Activated CD4-positive, CD25-positive, alpha-beta regulatory T cell (primary cell): ENCODE data around the gene RTKN.
A peak's percentile ranks its signal among the peaks of the same experiment; 100 is the strongest.

Experiments used
- DNase-seq, 4 experiments: peaks; one replicate each; lab custom pipeline; 2025; lab: John Stamatoyannopoulos, UW

RTKN gene

DNA sequence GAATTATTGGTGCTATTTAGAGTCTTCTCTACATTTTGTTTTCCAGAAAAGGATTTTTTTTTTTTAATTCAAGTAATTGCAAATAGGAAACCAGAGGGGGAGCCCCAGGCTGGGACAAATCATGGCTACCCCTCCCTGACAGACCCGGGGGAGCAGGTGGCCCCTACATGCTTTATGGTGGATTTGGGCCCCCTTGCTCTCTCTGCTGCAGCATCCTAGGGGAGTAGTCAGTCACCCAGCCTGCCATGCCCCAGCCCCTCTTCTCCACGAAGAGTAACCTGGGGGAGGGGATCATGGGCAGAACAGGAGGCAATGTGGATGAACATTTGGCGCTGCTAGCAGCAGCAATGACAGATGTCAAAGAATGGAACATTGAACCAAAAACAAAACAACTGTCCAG, 25.0 kb downstream of the RTKN start:
- no peak for DNase-seq

DNA sequence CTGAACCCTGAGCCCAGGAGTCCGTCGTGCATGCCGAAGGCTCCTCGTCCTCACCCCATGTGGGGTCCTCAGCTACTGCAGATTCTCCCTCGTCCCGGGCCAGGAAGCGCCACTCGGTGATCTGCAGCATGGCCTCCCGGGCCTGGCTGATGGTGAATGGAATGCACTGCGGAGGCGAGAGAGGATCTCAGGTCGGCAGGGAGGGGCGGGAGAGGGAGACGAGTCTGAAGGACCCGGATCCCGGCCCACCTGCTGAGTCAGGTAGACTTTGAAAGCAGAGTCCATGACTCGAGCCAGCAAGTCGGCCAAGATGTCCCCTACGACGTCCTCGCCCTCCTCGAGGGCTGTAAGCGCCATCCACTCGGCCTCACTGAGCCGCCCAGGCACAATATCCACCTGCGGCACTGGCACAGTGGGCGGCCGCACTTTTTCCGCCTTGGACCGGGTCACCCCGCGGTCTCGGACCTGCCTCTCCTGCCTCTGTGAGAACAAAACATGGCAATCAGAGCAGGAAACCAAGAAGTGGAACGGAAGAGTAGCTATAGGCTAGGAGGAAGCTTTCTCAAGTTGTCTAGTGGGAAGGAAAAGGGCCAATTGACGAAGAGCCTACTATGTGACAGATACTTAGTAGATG, 25.9 kb downstream of the RTKN start:
- DNase-seq, result no peak

DNA sequence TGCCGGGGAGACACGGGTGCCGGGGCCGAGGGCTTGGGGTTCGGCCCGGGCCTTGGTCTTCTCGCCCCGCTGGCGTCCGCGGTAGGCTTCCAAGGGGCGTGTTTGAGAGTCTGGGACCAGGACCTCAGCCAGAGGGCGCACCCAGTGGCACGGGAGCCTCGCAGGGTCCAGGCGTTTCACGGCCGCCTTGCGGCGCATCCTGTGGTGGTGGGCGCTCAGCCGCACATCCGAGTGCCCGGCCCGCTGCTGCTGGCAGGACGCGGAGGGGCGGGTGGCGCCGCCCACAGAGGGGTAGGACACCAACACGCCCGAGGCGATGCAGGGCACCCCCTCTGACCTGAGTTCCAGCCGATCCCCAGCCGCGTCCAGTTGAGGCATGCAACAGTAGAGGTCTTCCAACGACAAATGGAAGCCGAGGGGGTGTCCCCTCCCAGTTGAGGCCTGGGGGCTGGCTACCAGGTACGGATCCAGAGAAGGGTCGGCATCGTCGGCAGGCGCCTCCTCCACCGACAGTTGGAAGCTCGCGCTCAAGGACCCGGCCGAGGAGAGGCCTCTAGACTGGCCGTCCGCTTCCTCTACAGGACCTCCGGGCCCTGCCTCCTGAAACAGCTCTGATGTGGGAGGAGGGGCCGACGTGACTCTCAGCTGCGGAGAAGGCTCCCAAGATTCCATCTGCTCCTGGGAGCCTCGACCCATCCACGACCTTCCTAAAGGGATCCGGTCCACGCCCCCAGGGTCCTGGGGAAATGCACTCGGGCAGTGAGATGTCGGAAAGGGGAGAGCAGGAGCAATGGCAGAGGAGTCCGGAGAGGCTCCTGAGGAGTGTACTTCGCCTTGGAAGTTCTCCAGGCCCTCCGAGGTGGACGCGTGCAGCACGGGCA, 26.6 kb downstream of the RTKN start:
- DNase-seq, result no peak

- no peak for DNase-seq
Measured at GRCh38 chr2:74414441-74414840, 27.3 kb downstream of the RTKN start.

DNA sequence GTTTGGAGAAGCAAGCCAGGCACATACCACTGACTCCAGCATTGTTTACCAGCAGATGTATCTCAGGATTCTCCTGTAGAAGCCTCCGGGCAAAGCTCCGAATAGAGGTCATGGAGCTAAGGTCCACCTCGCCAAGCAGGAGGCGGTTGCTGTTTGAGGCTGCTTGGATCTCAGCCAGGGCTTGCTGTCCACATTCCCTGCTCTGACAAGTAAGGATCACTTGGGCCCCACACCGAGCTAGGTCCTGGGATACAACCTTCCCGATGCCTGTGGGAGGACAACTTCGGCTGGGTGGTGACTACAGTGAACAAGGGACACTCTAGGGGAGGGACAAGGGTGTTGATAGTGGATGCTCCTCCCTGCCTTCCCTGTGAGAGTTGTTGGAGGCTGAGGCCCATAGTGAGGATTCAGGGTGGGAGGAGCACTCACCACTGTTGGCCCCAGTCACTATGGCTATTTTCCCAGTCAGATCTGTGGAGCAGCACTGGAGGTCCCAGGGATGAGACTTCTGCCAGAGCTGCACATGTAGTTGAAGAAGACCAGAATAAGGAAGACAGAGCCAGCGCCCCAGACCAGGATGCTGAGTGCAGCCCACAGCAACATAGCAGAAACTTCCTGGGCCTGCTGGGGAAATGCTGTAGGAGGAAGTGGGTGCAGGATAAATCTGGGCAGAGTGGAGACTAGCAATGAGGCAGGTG, 28.6 kb downstream of the RTKN start:
- no peak for DNase-seq

GRCh38 chr2:74407682-74408081, 34.1 kb downstream of the RTKN start:
- no peak for DNase-seq

- no peak for DNase-seq
Measured at GRCh38 chr2:74406035-74406434, 35.7 kb downstream of the RTKN start.

- DNase-seq, result no peak
Measured at GRCh38 chr2:74401891-74402290, 39.8 kb downstream of the RTKN start.

DNA sequence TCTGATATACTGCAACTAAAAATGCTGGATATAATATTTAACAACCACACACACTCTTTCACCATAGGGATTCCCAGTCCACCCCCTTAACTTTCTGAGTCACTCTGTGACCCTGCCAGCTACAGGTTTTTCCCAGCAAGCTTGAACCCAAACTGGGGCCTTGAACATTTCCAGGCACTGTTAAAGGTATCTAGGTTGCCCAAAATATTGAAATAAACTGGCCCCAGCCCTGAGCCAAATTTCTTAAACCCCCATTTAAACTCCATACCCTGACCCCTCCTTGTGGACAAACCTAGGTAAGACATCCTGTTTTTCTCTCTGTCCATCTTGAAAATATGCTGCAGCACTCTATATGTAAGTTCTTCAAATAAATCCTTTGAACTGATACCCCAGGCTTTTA, 42.0 kb downstream of the RTKN start:
- DNase-seq, result no peak

- DNase-seq, result no peak
Measured at GRCh38 chr2:74396149-74396548, 45.6 kb downstream of the RTKN start.

GRCh38 chr2:74393525-74393924, 48.2 kb downstream of the RTKN start:
- DNase-seq, result no peak

DNA sequence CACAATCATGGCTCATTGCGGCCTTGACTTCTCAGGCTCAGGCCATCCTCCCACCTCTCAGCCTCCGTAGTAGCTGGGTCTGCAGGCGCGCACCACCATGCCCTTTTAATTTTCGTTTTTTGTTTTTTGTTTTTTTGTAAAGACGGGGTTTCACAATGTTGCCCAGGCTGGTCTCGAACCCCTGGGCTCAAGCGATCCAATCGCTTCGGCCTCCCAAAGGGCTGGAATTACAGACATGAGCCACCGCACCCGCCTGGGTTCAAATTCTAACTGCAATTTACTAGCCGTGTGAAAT, 49.3 kb downstream of the RTKN start:
- DNase-seq, result no peak

DNA sequence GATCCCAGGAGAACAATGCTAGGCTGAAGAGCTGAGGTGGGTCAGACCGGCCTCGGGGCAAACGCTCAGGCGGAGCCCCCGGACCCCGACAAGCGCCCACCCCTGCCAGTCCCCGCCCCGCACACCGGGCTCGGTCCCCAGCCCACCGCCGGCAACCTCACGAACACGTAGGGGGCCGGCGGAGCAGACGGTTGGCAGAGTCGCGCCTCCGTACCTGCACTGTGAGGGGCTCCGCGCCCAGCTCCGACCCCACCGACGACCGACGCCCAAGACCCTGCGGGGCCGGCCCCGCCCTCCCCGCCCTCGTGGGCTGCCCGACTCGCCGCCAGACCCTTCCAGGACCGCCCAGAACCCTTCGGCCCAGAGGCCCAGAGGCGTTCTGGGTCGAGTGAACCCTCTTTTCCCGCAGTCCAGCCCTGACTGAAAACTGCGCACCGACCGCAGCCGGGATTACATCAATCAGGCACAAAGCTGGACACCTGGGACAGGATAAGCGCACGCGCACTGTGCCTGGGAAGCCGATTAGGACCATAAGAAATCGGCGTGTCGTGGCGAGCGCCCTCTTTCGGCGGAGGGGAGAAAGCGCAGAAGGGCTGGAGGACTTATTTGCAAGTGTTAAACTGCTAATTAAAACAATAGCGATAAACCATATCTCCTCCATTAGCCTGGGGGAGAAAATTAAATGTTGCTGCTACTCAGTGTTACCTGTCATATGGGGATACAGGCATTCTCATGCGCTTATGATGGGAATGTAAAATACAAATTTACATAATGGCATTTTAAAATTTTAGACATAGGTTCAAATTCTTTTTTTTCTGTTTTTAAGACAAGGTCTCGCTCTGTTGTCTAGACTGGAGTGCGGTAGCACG, 49.9 kb downstream of the RTKN start:
- DNase-seq, result peak; percentile 90 to 96 (median 92)

DNA sequence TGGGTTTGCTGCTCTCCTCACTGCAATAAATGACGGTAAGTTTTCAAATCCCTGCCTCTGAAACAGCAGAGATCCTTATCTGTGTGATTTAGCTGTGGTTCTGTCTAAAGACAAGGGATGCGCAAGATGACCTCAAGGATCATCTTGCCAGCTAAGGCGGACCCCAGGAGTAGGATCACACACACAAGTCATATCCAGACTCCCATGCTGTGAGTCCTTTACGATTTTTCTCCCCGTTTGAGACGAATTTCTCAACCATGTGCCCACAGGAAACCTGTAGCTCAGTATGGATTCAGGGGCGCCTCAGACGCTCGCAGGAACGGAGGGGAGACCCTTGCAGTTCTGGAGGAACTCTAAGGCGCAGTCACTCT, 50.5 kb downstream of the RTKN start:
- no peak for DNase-seq

DNA sequence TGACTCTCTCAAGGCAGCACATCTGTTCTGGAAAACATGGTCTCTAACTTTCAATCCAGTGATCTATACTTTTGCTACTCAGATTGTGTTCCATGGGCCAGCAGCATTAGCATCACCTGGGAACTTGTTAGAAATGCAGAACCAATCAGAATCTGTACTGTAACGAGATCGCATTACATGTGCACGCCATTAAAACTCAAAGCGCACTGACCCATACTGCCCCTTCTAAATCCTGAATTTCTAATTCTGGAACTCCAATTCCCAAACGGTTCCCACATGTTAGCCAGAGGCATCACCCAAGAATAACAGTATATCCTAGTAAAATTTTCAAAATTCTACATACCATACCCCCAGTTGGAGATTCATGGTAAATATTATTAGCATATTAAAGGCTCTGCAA, 51.1 kb downstream of the RTKN start:
- no peak for DNase-seq

DNA sequence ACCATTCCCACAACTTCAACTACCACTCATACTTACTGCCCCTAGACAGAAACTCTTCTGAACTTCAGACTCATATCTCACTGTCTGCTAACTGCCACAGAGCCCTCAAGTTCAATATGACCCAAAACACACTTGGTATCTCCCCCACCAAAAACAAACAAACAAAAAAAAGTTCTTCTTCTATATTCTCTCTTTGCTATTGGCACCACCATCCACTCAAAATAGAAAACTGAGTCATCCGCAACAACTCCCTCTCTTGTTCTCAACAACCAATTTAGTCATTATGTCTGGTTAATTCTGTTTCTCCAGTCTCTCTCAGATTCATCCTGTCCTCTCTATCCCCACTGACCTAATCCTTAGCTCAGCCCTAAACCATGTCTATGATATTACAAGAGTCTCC, 54.4 kb downstream of the RTKN start:
- no peak for DNase-seq

DNA sequence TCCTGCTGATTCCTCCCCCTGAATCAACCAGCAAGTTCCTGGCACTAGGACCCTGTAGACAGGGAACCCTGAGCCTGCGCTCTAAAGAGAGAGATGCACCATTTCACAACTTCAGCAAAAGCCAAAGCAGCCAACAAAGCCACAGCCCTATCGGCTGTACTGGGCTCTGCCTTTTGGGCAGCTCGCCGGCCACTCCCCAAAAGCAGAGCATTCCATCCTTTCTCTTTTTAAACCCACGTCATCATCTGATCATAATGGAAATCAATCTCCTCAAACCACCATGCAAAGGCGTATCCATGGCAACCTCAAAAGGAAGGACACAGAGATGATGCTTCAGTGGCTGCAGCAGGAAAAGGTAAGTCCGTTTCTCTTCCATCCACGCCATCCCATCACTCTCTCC, 56.3 kb downstream of the RTKN start:
- DNase-seq, result no peak

GRCh38 chr2:74384051-74384450, 57.7 kb downstream of the RTKN start:
- no peak for DNase-seq

DNA sequence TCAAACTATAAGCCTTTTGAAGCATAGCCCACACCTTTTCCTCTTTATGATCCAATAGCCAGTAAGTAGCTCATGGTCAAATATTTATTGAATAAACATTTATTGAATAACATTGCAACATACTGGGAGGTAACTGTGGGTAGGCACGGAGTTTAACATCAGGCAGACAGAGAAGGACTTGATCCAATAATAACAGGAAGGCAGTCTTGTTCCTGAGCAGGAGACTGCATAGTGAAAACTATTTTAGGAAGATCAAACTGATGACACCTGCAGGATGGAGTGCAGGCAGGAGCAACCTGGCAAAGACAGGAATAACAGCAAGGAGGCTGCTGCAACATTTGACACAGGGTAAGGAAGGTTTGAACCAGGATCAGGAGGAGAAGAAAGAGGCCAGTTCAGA, 58.5 kb downstream of the RTKN start:
- no peak for DNase-seq

- DNase-seq, result no peak
Measured at GRCh38 chr2:74381751-74382150, 60.0 kb downstream of the RTKN start.

- DNase-seq, result no peak
Measured at GRCh38 chr2:74379851-74380789, 61.6 kb downstream of the RTKN start, which contains the start of gene DCTN1. Gene DCTN1, minus strand, starts transcription at chr2:74380311. Its CDS starts 274 bp downstream, at chr2:74380037.
